GM12891 (cell line): Measurements from ENCODE around the gene CP.

Experiments used
- POLR2A ChIP-seq: IDR thresholded peaks from 2 replicates; pipeline ENCODE4 v1.6.1; 2011; ENCODE audit warnings: low read depth, low read length, control low read depth
- POLR2AphosphoS5 ChIP-seq: IDR thresholded peaks from 2 replicates; pipeline ENCODE4 v1.6.1; 2011; ENCODE audit warnings: low read depth, low read length, control low read depth
- TAF1 ChIP-seq: IDR thresholded peaks from 2 replicates; pipeline ENCODE4 v1.6.1; 2011; ENCODE audit warnings: low read depth, low read length, control low read depth

DNA sequence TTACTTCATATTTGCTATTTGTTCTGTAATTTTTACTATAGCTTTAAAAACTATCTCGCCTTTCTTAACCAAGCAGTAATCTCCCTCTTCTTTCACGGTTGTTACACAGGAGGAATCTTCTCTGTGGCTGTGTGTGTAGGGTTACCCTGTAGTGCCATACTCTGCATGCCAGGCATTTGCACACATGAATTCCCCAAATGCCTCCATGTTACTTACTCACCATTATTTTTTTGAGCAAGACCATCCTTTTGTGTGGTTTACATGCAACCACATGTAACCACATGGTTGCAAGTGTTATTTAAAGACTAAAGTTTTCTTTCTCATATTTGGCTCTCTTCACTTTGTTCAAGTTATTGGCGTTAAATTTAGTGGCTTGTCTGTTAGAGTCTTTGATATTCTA, 46.7 kb downstream of the CP start:
- TF ChIP-seq POLR2A (no peak), POLR2AphosphoS5 (no peak), TAF1 (no peak)
